Esophagus muscularis mucosa (tissue), 4 donors: ENCODE measurements around the gene ZFPM1. TPM values are rescaled to one million over a fixed set of nuclear protein-coding genes. Genes with fewer than 3 reads are reported as not detected.

ENCODE experiments used
- DNase-seq: peaks from one replicate; pipeline ENCODE4 v3.0.0-alpha.2; 2017; ENCODE audit errors: extremely low spot score
- H3K27ac ChIP-seq, 4 donors: fragments of 200-600 bp; sonication (generic); replicated peaks in 1 of 4; 1 replicate in 3 of 4; 2 replicates in 1 of 4; pipeline ENCODE4 v1.5.1; 2016 to 2019; ENCODE audit warnings: mild to moderate bottlenecking in 1 of 4
- H3K27me3 ChIP-seq, 4 donors: fragments of 200-600 bp; sonication (generic); one replicate each; pipeline versions ENCODE4 v1.5.1 to v1.6.0; 2016 to 2019
- H3K36me3 ChIP-seq, 4 donors: fragments of 200-600 bp; sonication (generic); one replicate each; pipeline ENCODE4 v1.5.1; 2016 to 2019
- H3K4me1 ChIP-seq, 4 donors: fragments of 200-600 bp; sonication (generic); one replicate each; pipeline ENCODE4 v1.5.1; 2016 to 2019
- H3K4me3 ChIP-seq, 4 donors: fragments of 200-600 bp; sonication (generic); 1 replicate in 2 of 4; 2 replicates in 2 of 4; pipeline ENCODE4 v1.5.1; 2016 to 2019; ENCODE audit warnings: mild to moderate bottlenecking in 4 of 4, moderate library complexity in 1 of 4
- H3K9me3 ChIP-seq, 4 donors: fragments of 200-600 bp; sonication (generic); 1 replicate in 3 of 4; 2 replicates in 1 of 4; pipeline ENCODE4 v1.5.1; 2016 to 2019
- CTCF ChIP-seq, 3 experiments: fragments of 200-600 bp in 2 of 3; fragments of 450-650 bp in 1 of 3; sonication (generic) in 2 of 3; IDR thresholded peaks; one replicate each; pipeline ENCODE4 v1.5.1; 2017 to 2019; ENCODE audit warnings: antibody characterized with exemption in 3 of 3, mild to moderate bottlenecking in 2 of 3, moderate library complexity in 1 of 3
- EP300 ChIP-seq: sonication (generic); formaldehyde crosslinking; IDR thresholded peaks from one replicate; pipeline ENCODE4 v1.6.1; 2017; ENCODE audit warnings: antibody characterized with exemption
- POLR2A ChIP-seq: fragments of 450-650 bp; IDR thresholded peaks from one replicate; pipeline ENCODE4 v1.6.1; 2017; ENCODE audit warnings: antibody characterized with exemption, moderate library complexity, mild to moderate bottlenecking, low read depth
- POLR2AphosphoS5 ChIP-seq, 2 donors: sonication (generic); formaldehyde crosslinking; IDR thresholded peaks; one replicate each; pipeline ENCODE4 v1.6.1; 2017; ENCODE audit warnings: antibody characterized with exemption in 2 of 2
- WGBS: methylation state at CpG from one replicate; pipeline ENCODE4 v1.1.5; 2018; 5-methylcytosine and 5-hydroxymethylcytosine counted together
- intact Hi-C: fragments of 100-400 bp; cut with DNase I; formaldehyde crosslinking; loops from one replicate; pipeline ENCODE4 v1.15.1; 2023
- total RNA-seq, 4 donors: library from RNA; depleted of rRNA; stranded (reverse); fragments of >200 nt; gene quantifications; one replicate each; pipeline versions ENCODE4 v1.1.0 to v1.2.1, GENCODE V29; 2016

ZFPM1 gene
- total RNA-seq, 4 donors from 2014 or later, result 0.42 to 1.4 (median 1.0) TPM

GRCh38 chr16:88464447-88465318 is 11.6 kb downstream of the ZFPM1 start:
- WGBS, result 80% methylated on average over 25 of the region's 25 CpGs
- Histone ChIP-seq H3K27me3 (peaks cover 0 to 55% (median 0%) of the 10 kb centered on the region in 4 donors), H3K4me3 (no peak overlapping the region), H3K36me3 (no peaks in the 10 kb centered on the region), H3K9me3 (no peaks in the 10 kb centered on the region), H3K4me1 (peaks cover 3 to 13% (median 8%) of the 10 kb centered on the region in 4 donors), H3K27ac (no peak overlapping the region)
- TF ChIP-seq POLR2A, result no peak
- TF ChIP-seq POLR2AphosphoS5 (IDR thresholded peaks at IDR 0.05), result no peak
- TF ChIP-seq CTCF (IDR thresholded peaks at IDR 0.05), result no peak
- TF ChIP-seq EP300, result no peak
- DNase-seq, result no peak
- intact Hi-C loops, result no loop called here

- peaks cover 3 to 13% (median 8%) of the 10 kb centered on the region in 4 donors for H3K4me1 ChIP-seq
- no peak for DNase-seq
- no peaks in the 10 kb centered on the region for H3K36me3 ChIP-seq
- H3K9me3 ChIP-seq, result no peaks in the 10 kb centered on the region
- no peak overlapping the region for H3K27ac ChIP-seq
- H3K4me3 ChIP-seq, result no peak overlapping the region
- intact Hi-C loops, result no loop called here
- TF ChIP-seq POLR2A, result no peak
- TF ChIP-seq EP300, result no peak
- no peak for TF ChIP-seq POLR2AphosphoS5 (IDR thresholded peaks at IDR 0.05)
- H3K27me3 ChIP-seq, result peaks cover 0 to 51% (median 0%) of the 10 kb centered on the region in 4 donors
- WGBS, result 93% methylated on average over 20 of the region's 22 CpGs
Observed at GRCh38 chr16:88465387-88465983, 12.4 kb downstream of the ZFPM1 start.

- intact Hi-C loops, result no loop called here
- TF ChIP-seq EP300, result no peak
- no peak for TF ChIP-seq POLR2AphosphoS5 (IDR thresholded peaks at IDR 0.05)
- TF ChIP-seq POLR2A, result no peak
- TF ChIP-seq CTCF (IDR thresholded peaks at IDR 0.05), result no peak
- Histone ChIP-seq H3K4me1 (peaks cover 3 to 13% (median 8%) of the 10 kb centered on the region in 4 donors), H3K36me3 (no peaks in the 10 kb centered on the region), H3K27me3 (peaks cover 0 to 45% (median 0%) of the 10 kb centered on the region in 4 donors), H3K27ac (no peak overlapping the region), H3K9me3 (no peaks in the 10 kb centered on the region), H3K4me3 (no peak overlapping the region)
- DNase-seq, result no peak
- 58% methylated on average over 7 of the region's 15 CpGs for WGBS
Observed at GRCh38 chr16:88466175-88466862, 13.2 kb downstream of the ZFPM1 start.

- 92% methylated on average over 11 of the region's 13 CpGs for WGBS
- Histone ChIP-seq H3K4me3 (no peak overlapping the region), H3K27me3 (peaks cover 0 to 40% (median 0%) of the 10 kb centered on the region in 4 donors), H3K9me3 (no peaks in the 10 kb centered on the region), H3K27ac (no peak overlapping the region), H3K4me1 (peaks cover 1 to 13% (median 8%) of the 10 kb centered on the region in 4 donors), H3K36me3 (no peaks in the 10 kb centered on the region)
- TF ChIP-seq POLR2A (no peak), CTCF (IDR thresholded peaks at IDR 0.05) (no peak), EP300 (no peak), POLR2AphosphoS5 (IDR thresholded peaks at IDR 0.05) (no peak)
- no peak for DNase-seq
- intact Hi-C loops, result no loop called here
Observed at GRCh38 chr16:88466949-88467348, 13.9 kb downstream of the ZFPM1 start.

- Histone ChIP-seq H3K36me3 (no peaks in the 10 kb centered on the region), H3K27ac (no peak overlapping the region), H3K9me3 (no peaks in the 10 kb centered on the region), H3K27me3 (peaks cover 0 to 39% (median 0%) of the 10 kb centered on the region in 4 donors), H3K4me1 (peaks cover 0 to 13% (median 8%) of the 10 kb centered on the region in 4 donors), H3K4me3 (no peak overlapping the region)
- DNase-seq, result no peak
- WGBS, result 70% methylated on average over 13 of the region's 18 CpGs
- intact Hi-C loops, result no loop called here
- TF ChIP-seq EP300 (no peak), CTCF (IDR thresholded peaks at IDR 0.05) (no peak), POLR2A (no peak), POLR2AphosphoS5 (IDR thresholded peaks at IDR 0.05) (no peak)
Observed at GRCh38 chr16:88467541-88467944, 14.5 kb downstream of the ZFPM1 start.
